HG03175 (cell line): ENCODE measurements around the gene KATNIP.
A peak's percentile ranks its signal among the peaks of the same experiment; 100 is the strongest.

Source experiments
- ATAC-seq: cut with Tn5 transposase; IDR thresholded peaks from one replicate; pipeline ENCODE4 v1.9.1; 2021; ENCODE audit warnings: mild to moderate bottlenecking, moderate library complexity; ENCODE audit not compliant: unreplicated experiment

KATNIP gene

GRCh38 chr16:27549746-27550581 is at the start of gene KATNIP, which contains the start of gene GTF3C1:
Gene KATNIP (plus strand): TSS chr16:27550144. CDS start chr16:27550171, 27 bp downstream.
Gene GTF3C1 (minus strand): TSS chr16:27549913. CDS start chr16:27549890, 23 bp downstream.
- ATAC-seq: peak; percentile 97

GRCh38 chr16:27500801-27501200 is 49.1 kb upstream of the KATNIP start:
- ATAC-seq: no peak

DNA sequence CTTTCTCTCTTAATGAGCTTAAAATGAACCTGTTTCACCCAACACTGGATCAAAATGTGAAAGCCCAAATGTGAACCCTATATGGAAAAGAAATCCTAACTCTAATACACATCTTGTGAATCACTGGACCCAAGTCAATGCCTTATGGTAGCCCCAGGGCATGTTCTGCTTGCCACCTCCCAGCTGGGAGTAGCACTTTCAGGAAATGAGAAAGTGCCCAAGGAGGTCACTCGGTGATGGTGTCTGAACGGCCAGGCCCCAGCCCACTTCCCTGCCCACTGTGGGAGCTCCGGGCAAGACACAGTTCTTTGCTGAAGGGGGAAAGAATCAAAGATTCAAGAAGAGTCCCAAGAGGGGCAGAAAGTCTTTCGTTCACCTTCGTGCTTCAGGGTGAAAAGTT is 46.3 kb upstream of the KATNIP start:
- no peak for ATAC-seq

GRCh38 chr16:27505297-27506236 is 44.4 kb upstream of the KATNIP start:
- ATAC-seq: no peak

GRCh38 chr16:27506771-27507170 is 43.2 kb upstream of the KATNIP start:
- ATAC-seq: no peak

- no peak for ATAC-seq
Measured at GRCh38 chr16:27508476-27508875, 41.5 kb upstream of the KATNIP start.

DNA sequence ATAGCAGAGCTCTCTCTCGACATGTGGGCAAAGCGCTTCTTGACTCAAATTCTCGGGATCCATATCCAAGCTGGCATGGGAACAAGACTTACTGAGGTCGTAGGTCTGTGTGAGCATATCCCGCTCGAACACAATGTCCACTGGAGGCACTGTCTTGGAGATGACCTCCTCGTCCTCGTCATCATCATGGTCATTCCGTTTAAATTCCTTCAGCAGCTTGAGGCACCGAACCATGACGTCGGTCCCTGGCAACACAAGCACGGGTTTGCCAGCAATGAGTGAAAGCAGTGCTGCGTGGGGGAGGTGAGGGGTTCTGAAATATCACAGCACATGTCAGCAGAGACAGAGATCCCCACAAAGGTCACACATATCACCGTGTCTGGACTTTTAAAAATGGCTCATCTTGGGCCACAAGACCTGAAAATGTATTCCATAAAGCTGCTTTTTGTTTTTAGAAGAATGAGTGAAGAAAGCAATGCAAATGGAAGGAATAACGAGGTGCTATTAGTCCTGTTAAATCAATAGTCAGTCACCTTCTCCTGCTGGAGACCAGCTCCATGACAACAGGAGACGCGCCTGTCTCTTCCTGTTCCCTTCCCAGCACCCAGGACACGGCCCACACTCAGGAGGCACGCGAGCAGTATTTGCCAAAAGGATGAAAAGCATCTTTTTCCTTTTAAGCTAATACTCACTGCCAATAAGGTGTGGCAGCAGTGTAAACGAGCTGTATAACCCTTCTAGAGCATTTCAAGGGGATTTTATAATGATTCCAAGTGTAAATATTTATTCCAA is 38.1 kb upstream of the KATNIP start:
- no peak for ATAC-seq

GRCh38 chr16:27514806-27515205 is 35.1 kb upstream of the KATNIP start:
- ATAC-seq: no peak

- no peak for ATAC-seq
Measured at GRCh38 chr16:27515874-27516353, 34.0 kb upstream of the KATNIP start.

DNA sequence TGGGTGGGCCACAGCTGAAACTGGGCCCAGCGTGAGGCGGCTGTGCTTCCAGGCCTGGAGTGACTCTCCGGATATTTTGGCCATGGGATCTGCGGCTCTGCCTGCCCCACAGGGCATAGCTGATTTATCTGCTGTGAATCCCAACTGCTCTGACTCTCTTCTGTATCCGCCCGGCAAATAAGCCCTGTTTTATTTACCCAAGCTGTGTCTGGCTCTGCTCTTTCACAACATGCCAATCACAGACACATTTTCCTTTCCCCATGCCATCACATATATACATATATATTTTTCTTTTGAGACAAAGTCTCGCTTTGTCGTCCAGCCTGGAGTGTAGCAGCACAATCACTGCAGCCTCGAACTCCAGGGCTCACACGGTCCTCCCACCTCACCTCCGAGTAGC is 33.6 kb upstream of the KATNIP start:
- ATAC-seq: no peak

DNA sequence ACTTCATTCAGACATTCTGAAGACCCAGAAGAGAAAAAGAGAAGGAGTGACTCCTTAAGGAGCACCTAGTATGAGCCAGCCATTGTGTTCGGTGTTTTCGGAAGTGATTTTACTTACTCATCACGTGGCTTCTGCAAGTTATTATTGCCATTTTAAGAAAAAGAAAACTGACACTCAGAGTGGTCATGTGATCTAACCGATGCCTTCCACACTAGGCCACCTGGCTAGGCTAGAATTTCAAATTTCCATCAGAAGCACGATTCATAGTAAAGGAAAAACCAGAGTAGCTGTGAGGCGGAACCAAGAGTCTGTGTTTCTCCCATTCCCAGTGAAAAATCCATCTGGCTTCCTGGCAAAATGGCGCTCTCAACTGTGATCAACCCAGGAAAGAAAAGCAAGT is 32.3 kb upstream of the KATNIP start:
- ATAC-seq: no peak

GRCh38 chr16:27518226-27518625 is 31.7 kb upstream of the KATNIP start:
- no peak for ATAC-seq

GRCh38 chr16:27520982-27521673 is 28.8 kb upstream of the KATNIP start:
- no peak for ATAC-seq

GRCh38 chr16:27522173-27522707 is 27.7 kb upstream of the KATNIP start:
- ATAC-seq: no peak

DNA sequence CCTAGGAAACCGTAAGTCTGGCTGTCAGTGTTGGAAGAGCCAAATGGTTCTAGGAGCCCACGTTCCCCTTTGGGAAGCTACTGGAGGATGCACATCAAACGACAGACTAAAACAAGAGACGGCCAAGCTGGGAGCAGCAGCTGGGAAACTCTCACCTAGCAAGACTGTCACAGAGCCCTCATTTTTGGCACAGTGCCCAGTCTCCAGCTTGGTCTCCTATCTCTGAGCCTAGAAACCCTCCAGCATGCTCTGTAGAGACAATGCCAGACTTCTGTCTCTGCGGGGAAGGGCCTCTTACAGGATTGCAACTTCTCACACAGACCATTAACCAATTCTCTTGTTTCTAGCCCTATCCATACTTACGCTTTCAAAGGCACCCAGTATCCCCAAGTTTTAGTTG is 23.8 kb upstream of the KATNIP start:
- ATAC-seq: no peak

DNA sequence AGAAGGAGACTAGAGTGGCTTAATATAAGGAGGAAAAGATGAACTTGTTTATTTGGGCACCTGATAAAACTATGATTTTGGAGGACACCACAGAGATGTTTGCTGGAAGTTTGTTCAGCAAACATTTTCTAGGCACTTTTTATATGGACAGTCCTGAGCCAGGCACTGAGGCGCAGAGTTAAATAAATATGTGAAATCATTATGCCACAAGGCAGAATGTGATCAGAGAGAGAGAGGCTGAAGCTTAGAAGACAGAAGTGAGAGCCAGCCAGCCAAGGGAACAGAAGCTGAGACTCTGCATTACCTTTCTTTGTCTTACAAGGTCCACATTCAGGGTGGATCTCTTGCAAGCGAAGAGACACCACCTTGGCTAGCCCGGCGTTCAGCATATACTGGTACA is 21.6 kb upstream of the KATNIP start:
- no peak for ATAC-seq

- ATAC-seq: no peak
Measured at GRCh38 chr16:27529962-27530361, 20.0 kb upstream of the KATNIP start.

DNA sequence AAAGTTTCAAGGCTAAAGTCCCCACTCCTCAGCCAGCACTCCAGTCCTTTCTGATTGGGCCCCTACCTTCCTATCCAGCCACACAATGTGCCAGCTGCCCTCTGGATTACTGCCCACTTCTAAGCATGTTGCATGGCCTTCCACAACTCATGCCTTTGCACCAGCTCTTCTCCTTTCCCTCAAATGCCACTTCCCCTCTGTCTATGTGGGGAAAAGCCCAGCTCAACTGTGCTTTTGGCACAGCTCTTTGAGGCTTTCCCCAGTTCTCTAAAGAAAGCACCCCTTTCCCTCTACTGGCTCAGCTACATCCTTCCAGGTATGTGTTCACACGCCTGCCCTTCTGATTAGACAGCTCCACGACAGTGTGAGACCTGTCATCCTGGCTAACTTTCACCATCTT is 18.8 kb upstream of the KATNIP start:
- no peak for ATAC-seq

DNA sequence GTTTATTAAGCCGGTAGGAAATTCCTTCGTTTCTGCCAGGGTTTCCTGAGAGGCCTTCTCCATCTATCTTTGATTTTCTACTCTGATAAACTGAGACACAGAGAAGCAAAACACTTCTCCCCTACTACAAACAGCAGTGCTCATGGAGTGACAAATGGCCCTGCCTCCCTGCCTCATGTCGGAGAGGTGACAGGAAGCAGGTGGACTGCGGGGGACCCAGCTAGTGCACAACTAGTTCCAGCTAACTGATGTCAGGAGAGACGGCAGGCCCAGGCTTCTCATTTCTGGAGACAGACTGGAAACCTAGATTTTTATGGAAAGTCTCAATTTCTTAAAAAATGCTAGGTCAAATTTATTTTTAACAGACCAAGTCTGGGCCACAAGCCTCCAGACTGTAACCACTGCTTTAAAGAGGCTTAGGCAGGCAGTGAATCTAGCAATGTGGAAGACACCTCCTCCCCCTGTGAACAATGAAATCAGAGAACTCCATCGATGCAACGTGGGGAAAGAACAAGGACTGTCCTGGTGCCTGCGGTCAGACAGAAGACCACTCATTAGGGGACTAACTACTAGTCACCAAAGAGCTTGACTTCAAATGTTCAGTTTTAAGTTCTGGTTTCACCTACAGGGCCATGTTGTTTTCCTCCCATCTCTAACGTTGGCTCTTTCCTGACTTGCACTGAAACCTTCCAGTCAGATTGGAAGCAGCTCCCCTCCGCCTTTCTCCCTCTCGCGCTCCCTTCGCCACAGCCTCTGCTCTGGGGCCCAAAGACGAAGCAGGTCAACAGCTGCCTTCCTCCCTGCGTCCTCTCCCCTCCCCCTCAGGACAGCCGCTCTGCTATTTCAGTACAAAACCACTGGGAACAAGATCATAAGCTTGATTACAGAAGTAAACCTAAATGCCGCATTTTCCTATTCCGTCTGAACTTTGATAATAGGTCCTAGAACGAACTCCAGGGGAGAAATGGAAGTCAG is 17.8 kb upstream of the KATNIP start:
- no peak for ATAC-seq
